NCI-H1930 (cell line): ENCODE data around the gene DOCK10.

ENCODE experiments used
- DNase-seq, 2 experiments: peaks; one replicate each; lab custom pipeline; 2025; lab: John Stamatoyannopoulos, UW

Gene DOCK10

GRCh38 chr2:224835405-224835804 lies 206.9 kb downstream of the DOCK10 start:
- no peak for DNase-seq

DNA sequence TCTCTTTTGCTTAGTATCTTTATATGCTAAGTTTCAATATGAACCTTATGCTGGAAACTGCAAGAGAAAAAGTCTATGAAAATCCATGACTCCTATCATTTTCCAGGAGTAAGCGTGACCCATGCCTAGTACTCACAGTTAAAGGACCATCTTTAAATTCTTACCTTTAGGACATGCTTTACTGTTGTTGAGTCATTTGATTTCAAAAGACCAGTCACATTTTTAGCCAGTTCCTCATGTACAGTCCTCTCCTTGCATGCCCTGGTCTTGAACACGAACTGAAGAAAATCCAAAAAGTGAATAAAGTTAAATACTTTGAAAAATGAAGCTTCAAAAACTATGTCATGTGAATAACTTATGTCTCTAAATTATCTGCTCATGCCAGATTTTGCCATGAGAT lies 208.3 kb downstream of the DOCK10 start:
- DNase-seq, result no peak

GRCh38 chr2:224832207-224832606 lies 210.1 kb downstream of the DOCK10 start:
- no peak for DNase-seq

- DNase-seq, result no peak
Observed at GRCh38 chr2:224831530-224831929, 210.7 kb downstream of the DOCK10 start.

- no peak for DNase-seq
Observed at GRCh38 chr2:224820283-224820991, 221.8 kb downstream of the DOCK10 start.

- no peak for DNase-seq
Observed at GRCh38 chr2:224819075-224819474, 223.2 kb downstream of the DOCK10 start.

DNA sequence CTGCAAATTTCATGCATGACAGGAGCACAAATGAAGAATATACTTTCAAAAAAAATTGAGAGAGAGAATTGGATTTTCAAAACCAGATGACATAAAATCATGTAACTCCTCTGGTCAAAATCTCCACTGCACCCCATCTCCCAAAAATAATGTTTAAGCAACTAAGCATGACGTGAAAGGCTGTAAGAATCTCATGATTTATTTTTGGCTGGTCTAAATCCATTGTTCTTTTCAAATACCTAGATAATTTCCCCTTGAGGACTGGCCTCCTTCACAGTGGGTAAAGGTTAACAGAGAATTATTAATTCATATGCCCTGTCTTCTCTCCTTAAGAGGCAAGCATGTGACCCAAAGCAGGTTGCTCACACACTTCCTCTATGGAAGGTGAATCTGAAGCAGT lies 224.6 kb downstream of the DOCK10 start:
- DNase-seq, result no peak

GRCh38 chr2:224816816-224817215 lies 225.5 kb downstream of the DOCK10 start:
- DNase-seq, result no peak

DNA sequence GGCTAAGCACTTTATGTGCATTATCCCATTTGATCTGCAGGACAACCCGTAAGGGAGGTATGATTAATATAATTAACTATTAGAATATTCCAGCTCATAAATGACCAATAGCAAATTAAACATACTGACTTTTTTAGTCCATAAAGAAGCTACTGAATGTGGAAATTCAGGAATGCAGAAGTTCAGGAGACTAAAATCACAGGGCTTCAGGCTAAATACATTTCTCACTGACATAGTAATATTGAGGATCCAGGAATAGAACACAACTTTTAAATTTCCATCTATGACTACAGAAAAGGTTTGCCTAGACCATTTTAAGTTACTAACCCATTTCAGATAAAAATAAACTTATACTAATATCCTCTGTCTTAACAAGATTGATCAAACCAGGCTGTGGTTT lies 228.7 kb downstream of the DOCK10 start:
- DNase-seq, result no peak

GRCh38 chr2:224807153-224807964 lies 234.9 kb downstream of the DOCK10 start:
- DNase-seq, result no peak

DNA sequence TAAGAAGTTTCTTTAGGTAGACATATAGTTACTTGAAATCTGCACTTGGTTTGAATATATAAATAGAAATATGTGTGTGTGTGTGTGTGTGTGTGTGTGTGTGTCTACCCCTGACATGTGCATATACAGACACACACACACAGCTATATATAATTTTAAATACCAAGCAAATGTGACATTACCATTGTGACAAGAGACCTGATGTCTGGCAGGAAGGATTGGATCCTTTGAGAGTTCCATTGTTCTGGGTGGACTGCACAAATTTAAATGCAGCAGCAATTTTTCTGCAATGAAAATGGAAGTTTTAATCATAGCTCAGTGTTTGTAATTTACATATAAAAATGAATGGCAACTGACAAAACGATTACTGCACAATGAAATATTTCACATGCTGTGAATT lies 238.3 kb downstream of the DOCK10 start:
- no peak for DNase-seq

DNA sequence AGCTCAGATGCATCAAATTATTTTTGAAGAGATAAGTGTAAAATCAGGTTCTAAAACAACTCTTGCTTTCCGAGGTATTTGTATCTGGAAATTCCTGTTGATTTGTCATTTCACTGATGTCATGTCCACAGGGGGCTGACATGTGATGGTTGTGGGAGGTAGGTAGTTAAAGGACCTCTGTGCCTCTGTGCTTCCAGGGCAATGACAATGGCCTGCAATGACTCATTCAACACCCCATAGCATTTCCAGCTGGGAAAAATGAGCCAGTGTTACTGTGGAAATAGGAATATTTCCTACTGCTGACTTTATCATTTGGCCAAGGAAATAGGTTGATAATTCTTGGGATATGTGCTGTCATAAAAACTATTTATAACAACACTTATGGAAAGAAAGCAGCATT lies 239.9 kb downstream of the DOCK10 start:
- no peak for DNase-seq

DNA sequence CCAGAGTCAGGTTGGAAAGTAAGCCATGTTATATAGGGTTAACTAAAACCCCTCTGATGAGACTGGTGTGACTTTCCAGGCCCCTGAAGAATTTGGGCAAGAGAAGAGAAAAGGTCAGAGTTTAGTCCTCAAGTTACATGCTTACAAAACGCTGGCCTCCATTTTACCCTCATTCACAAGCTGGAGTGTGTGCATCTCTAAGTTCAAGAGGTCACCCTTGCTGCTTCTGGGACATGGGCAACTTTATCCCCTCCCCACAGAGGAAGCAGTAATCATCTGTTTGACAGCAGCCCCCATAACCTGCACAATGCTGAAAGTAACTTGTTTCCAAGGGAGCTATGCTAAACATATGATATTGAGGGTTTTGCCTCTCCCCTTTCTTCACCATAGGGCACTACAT lies 240.9 kb downstream of the DOCK10 start:
- DNase-seq, result no peak

DNA sequence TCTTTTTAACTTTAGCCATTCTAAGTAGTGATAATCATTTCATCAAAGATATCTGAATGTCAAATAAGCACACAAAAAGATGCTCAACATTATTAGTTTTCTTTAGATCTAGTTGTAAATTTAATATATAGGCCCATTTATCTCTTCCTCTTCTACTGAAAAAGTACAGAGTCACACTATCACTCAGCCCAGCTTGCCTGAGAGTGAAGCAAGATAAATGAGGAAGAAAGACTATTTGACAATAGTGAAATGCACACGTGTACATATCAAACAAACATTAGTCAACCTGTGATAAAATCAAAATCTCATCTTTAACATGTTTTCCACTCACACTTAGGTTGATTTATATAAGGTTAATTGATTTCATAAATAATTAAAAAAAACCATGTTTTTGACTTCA lies 242.6 kb downstream of the DOCK10 start:
- DNase-seq, result no peak

DNA sequence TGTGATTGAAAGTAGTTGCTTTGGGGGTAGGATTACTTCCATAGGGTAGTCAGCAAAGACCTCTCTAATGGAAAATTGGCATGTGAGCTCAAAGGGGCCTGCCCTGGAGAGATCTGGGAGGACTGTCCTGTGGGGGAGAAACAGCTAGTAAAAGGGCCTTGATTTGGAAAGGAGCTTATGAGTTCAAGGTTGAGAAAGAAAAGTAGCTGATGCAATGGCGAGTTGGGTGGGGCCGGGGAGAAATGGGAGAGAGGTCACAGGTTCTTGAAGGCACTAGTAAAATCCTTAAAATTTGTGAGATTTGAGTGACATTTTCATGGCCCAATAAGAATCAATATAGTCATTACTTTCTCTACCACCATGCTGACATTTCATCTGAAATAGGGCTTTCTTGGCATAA lies 244.1 kb downstream of the DOCK10 start:
- no peak for DNase-seq

DNA sequence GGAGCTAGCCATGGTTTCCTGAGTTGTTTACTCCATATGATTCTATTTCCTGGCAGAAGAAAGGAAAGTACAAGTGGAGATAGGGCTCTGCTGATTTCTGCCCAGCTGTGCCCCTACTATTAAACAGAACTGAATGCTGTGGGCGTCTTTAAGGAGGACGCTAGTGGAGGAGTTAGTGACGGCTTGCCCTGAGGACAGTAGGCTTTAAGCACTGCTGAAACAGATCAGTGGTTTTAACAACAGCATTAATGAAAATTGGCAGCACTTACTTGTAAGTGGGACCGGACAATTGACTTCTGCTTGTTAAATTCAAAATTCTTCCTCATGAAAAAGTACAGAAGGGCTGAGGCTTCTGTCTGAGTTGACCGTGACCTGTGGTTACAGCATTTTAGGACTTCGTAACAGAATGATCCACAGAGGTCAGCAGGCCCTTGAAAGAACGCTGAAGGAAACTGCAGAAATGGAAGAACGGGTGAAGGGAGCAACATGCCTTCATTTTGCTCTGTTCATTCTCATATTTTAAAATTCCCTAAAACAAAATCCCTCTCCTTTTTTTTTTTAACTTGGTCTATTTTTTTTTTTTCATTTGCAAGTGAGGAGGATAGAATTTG lies 245.5 kb downstream of the DOCK10 start:
- DNase-seq, result no peak

- DNase-seq, result no peak
Observed at GRCh38 chr2:224793946-224794345, 248.3 kb downstream of the DOCK10 start.

- no peak for DNase-seq
Observed at GRCh38 chr2:224786848-224787247, 255.4 kb downstream of the DOCK10 start.

DNA sequence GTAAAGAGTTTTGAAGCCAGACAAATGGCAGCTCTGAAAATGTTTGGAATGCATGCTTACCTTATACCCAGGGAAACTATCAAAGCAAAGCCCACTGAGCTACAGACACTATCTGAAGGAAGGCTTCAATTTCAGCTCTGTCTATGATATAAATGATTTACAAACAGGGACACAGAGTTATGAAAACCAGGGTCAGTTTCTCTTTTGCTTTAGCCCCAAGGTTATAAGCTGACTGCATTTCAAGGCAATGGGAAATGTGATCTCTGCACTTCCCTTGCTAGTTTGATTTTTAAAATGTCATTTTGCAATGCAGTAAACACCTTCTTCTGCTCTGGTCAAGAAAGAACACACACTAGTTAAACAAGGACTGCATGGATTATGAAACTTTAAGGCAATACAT lies 260.9 kb downstream of the DOCK10 start:
- no peak for DNase-seq

- no peak for DNase-seq
Observed at GRCh38 chr2:224780823-224781222, 261.4 kb downstream of the DOCK10 start.

GRCh38 chr2:224780106-224780505 lies 262.2 kb downstream of the DOCK10 start:
- no peak for DNase-seq

GRCh38 chr2:224778474-224778877 lies 263.8 kb downstream of the DOCK10 start:
- DNase-seq, result peak; percentile 11 to 60

GRCh38 chr2:224777559-224777930 lies 264.7 kb downstream of the DOCK10 start:
- DNase-seq, result no peak
